ENCODE measurements around the gene PTPRG.
"Not testable (repeated sequence)": the region's sequence is repeated elsewhere in the genome, so short reads cannot be mapped to it uniquely, and the experiment has no call there.

Gene PTPRG

DNA sequence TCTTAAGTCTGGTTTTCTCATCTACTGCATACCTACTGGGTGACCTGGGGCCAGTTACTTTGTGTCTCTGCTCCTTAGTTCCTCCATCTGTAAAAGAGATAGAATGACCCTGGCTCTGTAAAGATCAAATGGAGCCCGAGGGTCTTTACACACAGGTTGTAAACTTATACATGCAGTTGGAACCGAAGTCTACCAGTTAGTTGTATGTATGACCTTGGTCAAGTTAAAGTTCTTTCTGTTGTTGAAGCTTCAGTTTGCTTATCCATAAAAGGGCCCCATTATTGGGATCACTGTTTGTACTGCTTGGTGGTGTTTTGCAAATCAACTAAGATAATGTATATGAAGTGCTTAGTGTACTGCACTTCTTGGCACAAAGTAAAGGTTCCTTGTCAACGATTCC is 186.9 kb downstream of the PTPRG start:
- DNase-seq (ENCODE audit: low read depth), result no peak
- TF ChIP-seq, protein P1, sequence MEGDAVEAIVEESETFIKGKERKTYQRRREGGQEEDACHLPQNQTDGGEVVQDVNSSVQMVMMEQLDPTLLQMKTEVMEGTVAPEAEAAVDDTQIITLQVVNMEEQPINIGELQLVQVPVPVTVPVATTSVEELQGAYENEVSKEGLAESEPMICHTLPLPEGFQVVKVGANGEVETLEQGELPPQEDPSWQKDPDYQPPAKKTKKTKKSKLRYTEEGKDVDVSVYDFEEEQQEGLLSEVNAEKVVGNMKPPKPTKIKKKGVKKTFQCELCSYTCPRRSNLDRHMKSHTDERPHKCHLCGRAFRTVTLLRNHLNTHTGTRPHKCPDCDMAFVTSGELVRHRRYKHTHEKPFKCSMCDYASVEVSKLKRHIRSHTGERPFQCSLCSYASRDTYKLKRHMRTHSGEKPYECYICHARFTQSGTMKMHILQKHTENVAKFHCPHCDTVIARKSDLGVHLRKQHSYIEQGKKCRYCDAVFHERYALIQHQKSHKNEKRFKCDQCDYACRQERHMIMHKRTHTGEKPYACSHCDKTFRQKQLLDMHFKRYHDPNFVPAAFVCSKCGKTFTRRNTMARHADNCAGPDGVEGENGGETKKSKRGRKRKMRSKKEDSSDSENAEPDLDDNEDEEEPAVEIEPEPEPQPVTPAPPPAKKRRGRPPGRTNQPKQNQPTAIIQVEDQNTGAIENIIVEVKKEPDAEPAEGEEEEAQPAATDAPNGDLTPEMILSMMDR (IDR thresholded peaks at IDR 0.05; ENCODE audit: insufficient read depth, low read depth, low read length, missing control alignments), result no peak
- H3K4me3 ChIP-seq (ENCODE audit: low read depth, low read length), result no peak overlapping the region

GRCh38 chr3:61750766-61751165 is 189.4 kb downstream of the PTPRG start:
- no peak for DNase-seq (ENCODE audit: low read depth)
- no peak overlapping the region for H3K4me3 ChIP-seq (ENCODE audit: low read depth, low read length)
- TF ChIP-seq, protein P1 (IDR thresholded peaks at IDR 0.05; ENCODE audit: insufficient read depth, low read depth, low read length, missing control alignments), result no peak

DNA sequence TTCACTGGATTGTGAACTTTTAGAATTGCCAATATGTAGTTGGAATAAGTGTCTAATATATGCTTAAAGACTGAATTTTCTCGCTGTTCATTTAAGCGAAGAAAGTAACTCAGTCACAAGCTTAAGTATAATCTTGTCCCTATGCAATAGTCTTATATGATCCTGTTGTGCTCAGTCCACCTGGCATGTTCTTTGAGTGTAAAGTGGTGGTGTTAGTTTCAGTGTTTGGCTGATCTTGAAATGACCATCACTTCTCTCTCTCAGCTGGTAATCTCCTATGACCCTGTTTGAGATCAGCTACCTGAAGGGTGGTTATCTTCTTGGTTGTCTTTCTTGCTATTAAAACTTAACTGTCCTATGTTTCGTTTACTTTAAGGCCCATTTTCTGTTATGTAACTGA is 197.5 kb downstream of the PTPRG start:
- TF ChIP-seq, protein P1 (IDR thresholded peaks at IDR 0.05; ENCODE audit: insufficient read depth, low read depth, low read length, missing control alignments), result no peak
- DNase-seq (ENCODE audit: low read depth), result no peak
- H3K4me3 ChIP-seq (ENCODE audit: low read depth, low read length), result no peak overlapping the region

DNA sequence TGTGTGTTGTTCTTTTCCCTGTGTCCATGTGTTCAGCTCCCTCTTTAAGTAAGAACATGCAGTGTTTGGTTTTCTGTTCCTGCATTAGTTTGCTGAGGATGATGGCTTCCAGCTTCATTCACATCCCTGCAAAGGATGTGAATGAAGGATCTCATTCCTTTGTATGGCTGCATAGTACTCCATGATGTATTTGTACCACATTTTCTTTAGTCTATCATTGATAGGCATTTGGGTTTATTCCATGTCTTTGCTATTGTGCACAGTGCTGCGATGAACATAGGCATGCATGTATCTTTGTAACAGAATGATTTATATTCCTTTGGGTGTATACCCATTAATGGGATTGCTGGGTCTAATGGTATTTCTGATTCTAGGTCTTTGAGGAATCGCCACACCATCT is 199.4 kb downstream of the PTPRG start:
- H3K4me3 ChIP-seq (ENCODE audit: low read depth, low read length); DNase-seq (ENCODE audit: low read depth): not testable (repeated sequence)

DNA sequence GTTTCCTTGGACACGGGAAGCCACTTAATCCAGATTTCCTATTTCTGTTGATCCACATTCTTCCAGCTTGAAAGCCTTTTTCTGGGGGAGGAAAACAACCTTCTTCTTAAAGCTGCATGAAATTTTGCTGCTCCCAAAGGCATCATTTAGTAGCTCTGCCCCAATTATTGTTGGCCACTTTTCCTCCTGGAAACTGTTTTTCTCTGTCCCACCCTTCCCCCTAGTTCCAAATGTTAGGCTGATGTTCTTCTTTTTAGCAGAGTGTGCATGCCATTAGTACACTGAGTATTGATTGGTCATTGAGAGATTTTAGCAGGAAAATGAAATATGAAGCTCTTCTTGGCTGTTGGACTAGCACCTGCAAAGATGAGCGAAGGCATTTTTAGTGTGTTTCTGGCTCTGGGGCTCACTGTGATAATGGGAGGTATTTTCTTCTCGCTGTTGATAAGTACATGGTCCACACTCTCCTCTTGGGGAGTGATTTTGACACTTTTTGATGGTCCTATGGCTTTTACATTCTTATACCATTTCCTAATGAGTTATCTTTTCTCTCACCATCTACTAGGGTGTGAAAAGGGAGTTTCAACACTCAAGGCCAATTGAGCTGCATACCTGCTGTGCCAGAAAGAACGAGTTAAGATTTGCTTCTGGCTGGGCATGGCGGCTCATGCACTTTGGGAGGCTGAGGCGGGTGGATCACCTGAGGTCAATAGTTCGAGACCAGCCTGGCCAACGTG is 200.5 kb downstream of the PTPRG start:
- TF ChIP-seq, protein P1 (IDR thresholded peaks at IDR 0.05; ENCODE audit: insufficient read depth, low read depth, low read length, missing control alignments), result no peak
- no peak overlapping the region for H3K4me3 ChIP-seq (ENCODE audit: low read depth, low read length)
- no peak for DNase-seq (ENCODE audit: low read depth)

GRCh38 chr3:61765157-61765876 is 203.9 kb downstream of the PTPRG start:
- no peak for DNase-seq (ENCODE audit: low read depth)
- TF ChIP-seq, protein P1 (IDR thresholded peaks at IDR 0.05; ENCODE audit: insufficient read depth, low read depth, low read length, missing control alignments), result no peak
- no peak overlapping the region for H3K4me3 ChIP-seq (ENCODE audit: low read depth, low read length)

- TF ChIP-seq, protein P1 (IDR thresholded peaks at IDR 0.05; ENCODE audit: insufficient read depth, low read depth, low read length, missing control alignments), result no peak
- H3K4me3 ChIP-seq (ENCODE audit: low read depth, low read length), result no peak overlapping the region
- no peak for DNase-seq (ENCODE audit: low read depth)
Measured at GRCh38 chr3:61768284-61769037, 207.1 kb downstream of the PTPRG start.

Data from GM12865 (cell line).